AG09309 (cell line): ENCODE data around the gene MAPK6.

Experiments
- DNase-seq: peaks from one replicate; pipeline ENCODE4 v3.0.0-alpha.2; 2010; ENCODE audit warnings: low read depth
- H3K4me3 ChIP-seq: 2 replicates; pipeline ENCODE4 v1.5.1; 2011; ENCODE audit warnings: mild to moderate bottlenecking, low read depth, low read length, moderate library complexity; ENCODE audit not compliant: control insufficient read depth
- TF ChIP-seq, protein P1 (sequence below): IDR thresholded peaks from 2 replicates; pipeline ENCODE4 v1.5.1; 2011; ENCODE audit warnings: mild to moderate bottlenecking, low read depth, low read length, inconsistent platforms; ENCODE audit not compliant: insufficient read depth, control insufficient read depth; ENCODE audit errors: missing control alignments

The MAPK6 gene

DNA sequence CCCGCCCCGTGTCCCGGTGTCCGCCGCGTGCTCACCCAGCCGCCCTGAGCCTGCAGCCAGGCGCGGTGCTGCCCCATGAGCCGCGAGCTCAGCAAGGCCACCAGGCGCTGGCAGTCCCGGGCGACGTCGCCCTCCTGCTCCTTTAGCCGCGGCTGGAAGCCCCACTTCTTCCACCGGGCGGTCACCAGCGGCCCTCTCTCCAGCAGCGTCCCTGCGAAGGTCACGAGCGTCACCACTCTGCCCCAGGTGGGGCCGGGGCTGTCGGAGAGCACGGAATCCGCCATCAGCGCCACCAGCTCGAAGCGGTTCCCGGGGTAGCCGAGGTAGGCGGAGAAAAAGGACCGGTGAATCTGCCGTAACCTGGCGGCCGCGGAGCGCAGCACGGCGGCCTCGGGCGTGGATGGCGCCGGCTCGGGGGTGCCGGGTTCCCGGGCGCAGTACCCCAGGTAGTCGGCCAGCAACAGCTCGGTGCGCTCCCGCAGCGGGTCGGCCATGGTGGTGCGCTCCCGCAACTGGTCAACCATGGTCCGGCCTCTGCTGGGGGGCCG lies 93.3 kb downstream of the MAPK6 start:
- TF ChIP-seq, protein P1, sequence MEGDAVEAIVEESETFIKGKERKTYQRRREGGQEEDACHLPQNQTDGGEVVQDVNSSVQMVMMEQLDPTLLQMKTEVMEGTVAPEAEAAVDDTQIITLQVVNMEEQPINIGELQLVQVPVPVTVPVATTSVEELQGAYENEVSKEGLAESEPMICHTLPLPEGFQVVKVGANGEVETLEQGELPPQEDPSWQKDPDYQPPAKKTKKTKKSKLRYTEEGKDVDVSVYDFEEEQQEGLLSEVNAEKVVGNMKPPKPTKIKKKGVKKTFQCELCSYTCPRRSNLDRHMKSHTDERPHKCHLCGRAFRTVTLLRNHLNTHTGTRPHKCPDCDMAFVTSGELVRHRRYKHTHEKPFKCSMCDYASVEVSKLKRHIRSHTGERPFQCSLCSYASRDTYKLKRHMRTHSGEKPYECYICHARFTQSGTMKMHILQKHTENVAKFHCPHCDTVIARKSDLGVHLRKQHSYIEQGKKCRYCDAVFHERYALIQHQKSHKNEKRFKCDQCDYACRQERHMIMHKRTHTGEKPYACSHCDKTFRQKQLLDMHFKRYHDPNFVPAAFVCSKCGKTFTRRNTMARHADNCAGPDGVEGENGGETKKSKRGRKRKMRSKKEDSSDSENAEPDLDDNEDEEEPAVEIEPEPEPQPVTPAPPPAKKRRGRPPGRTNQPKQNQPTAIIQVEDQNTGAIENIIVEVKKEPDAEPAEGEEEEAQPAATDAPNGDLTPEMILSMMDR: no peak
- peak overlapping the region; percentile 36 for H3K4me3 ChIP-seq
- no peak for DNase-seq

DNA sequence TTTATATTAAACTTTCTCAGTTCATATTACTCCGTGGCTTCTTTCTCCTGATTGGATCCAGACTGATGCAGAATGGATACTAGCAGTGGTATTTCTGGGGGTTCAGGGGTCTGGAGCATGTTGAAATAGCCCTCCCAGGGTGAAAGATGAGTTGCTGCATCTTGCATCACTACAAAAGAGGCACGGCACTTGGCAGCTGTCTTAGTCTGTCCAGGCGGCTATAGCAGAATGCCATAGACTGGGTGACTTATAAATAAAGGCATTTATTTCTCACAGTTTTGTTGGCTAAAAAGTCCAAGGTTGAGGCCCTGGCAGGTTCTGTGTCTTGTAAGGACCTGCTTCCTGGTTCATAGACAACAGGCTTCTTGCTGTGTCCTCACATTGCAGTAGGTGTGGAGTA lies 94.2 kb downstream of the MAPK6 start:
- no peak for DNase-seq
- H3K4me3 ChIP-seq: no peak overlapping the region
- TF ChIP-seq, protein P1: no peak

DNA sequence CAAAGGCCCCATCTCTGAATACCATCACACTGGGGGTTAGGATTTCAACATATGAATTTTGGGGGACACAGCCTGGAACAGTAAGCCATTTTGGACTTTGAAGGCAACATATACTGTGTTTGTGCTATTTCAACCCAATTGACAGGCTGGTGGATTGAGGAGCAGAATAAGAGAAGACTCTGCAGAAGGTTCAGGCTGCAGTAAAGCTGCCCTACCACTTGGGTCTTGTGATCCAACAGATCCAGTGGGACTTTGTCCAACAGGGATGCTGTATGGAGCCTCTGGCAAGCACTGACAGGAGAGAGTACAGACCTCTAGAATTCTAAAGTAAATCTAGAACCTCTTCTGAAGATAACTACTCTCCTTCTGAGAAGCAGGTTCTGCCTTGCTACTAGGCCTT lies 94.7 kb downstream of the MAPK6 start:
- TF ChIP-seq, protein P1: no peak

DNA sequence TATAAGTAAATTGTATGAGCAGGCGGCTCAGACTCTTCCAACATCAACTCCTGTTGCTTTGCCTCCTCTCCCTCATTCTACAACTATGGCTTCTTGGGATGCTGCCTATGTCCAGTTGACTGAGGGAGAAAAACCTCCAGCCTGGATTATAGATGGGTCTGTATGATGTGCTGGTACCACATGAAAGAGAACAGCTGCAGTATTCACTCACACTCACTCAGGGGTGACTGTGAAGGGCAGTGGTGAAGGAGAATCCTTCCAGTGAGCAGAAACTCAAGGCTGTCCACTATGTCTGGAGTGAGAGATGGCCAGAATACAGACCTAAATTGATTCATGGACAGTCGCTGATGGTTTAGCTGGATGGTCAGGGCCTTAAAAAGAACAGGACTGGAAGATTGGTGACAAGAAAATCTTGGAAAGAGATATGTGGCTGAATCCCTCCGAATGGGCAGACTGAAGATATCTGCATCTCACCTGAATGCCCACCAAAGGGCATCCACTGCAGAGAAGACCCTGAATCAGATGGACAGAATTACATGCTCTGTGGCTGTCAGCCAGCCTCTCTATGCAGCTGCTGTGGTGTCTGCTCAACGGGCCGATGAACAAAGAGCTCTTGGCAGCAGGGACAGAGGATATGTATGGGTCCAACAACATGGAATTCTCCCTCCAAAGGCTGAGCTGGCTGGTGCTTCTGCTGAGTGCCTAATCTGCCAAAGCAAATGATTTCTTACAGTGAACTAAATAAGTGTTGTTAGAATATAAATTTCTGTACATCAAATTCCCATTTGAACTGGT lies 95.4 kb downstream of the MAPK6 start:
- no peak for DNase-seq
- TF ChIP-seq, protein P1: no peak
- H3K4me3 ChIP-seq: no peak overlapping the region

More for the DNA sequence above, 94.7 kb downstream of the MAPK6 start:
- no peak overlapping the region for H3K4me3 ChIP-seq
- DNase-seq: no peak

DNA sequence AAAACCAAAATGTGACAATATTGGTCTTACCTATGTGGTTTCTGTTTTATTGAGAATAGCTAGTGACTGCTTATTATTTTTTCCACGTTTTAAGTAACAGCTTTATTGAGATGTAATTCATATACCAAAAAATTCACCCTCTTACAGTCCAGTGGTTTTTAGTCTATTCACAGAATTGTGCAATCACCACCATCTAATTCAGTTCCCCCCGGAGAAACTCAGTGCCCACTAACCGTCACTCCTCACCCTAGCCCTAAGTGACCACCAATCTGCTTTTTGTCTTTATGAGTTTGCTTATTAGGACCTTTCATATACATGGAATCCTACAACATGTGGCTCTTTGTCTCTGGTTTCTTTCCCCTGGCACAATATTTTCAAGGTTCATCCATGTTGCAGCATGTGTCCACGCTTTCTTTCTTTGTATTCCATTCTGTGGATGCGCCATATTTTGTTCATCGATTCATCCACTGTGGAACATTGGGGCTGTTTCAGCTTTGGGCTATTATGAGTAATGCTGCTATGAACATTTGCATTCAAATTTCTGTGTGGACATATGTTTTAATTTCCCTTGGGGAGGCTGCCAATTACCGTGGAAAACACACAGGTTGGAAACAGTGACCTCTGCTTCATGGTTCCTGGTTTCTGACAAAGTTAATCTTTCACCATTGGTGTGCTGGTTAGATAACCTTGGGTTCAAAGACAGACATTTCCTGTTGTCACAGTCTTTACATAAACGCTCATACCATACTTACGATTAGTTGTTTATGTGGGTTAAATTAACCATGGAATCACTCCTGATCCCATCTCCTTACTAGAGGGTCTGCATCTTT lies 96.8 kb downstream of the MAPK6 start:
- H3K4me3 ChIP-seq: no peak overlapping the region
- TF ChIP-seq, protein P1: no peak
- DNase-seq: no peak
